GM12891 (cell line): ENCODE data around the gene KRT71.

ENCODE experiments used
- DNase-seq: peaks from one replicate; pipeline ENCODE4 v3.0.0; 2011; ENCODE audit warnings: low spot score; ENCODE audit not compliant: insufficient read length
- FAIRE-seq: peaks from 2 replicates; lab custom pipeline; 2011; peaks lifted over from hg19 to GRCh38; lab: Jason Lieb, UNC
- PAX5 ChIP-seq: IDR thresholded peaks from 2 replicates; pipeline ENCODE4 v1.6.1; 2011; ENCODE audit warnings: low read length, moderate library complexity, mild to moderate bottlenecking; ENCODE audit not compliant: insufficient read depth, severe bottlenecking
- POLR2A ChIP-seq: IDR thresholded peaks from 2 replicates; pipeline ENCODE4 v1.6.1; 2011; ENCODE audit warnings: low read depth, low read length, control low read depth
- POLR2AphosphoS5 ChIP-seq: IDR thresholded peaks from 2 replicates; pipeline ENCODE4 v1.6.1; 2011; ENCODE audit warnings: low read depth, low read length, control low read depth
- POU2F2 ChIP-seq: IDR thresholded peaks from 2 replicates; pipeline ENCODE4 v1.6.1; 2011; ENCODE audit warnings: low read depth, mild to moderate bottlenecking, control low read depth, low read length, moderate library complexity
- SPI1 ChIP-seq: IDR thresholded peaks from 2 replicates; pipeline ENCODE4 v1.6.1; 2011; ENCODE audit warnings: low read depth, low read length, control low read depth
- TAF1 ChIP-seq: IDR thresholded peaks from 2 replicates; pipeline ENCODE4 v1.6.1; 2011; ENCODE audit warnings: low read depth, low read length, control low read depth

KRT71 gene

DNA sequence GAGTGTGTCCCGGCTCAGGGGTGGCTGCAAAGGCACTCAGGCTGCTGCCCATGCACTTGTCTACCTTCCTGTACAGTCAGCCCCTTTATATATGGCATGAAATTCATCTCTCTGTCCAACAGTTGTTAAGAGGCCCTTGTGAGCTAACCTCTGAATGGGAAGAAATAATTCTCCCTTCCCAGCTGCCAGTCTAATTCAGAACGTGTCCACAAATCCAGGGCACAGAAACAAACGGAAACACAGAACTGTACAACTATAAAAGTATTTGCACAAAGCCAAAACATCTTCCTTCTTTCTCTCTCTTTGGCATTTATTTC lies 33.6 kb downstream of the KRT71 start:
- FAIRE-seq (no peak), DNase-seq (no peak)
- TF ChIP-seq POLR2A (no peak), POU2F2 (no peak), SPI1 (no peak), TAF1 (no peak), PAX5 (no peak), POLR2AphosphoS5 (no peak)

DNA sequence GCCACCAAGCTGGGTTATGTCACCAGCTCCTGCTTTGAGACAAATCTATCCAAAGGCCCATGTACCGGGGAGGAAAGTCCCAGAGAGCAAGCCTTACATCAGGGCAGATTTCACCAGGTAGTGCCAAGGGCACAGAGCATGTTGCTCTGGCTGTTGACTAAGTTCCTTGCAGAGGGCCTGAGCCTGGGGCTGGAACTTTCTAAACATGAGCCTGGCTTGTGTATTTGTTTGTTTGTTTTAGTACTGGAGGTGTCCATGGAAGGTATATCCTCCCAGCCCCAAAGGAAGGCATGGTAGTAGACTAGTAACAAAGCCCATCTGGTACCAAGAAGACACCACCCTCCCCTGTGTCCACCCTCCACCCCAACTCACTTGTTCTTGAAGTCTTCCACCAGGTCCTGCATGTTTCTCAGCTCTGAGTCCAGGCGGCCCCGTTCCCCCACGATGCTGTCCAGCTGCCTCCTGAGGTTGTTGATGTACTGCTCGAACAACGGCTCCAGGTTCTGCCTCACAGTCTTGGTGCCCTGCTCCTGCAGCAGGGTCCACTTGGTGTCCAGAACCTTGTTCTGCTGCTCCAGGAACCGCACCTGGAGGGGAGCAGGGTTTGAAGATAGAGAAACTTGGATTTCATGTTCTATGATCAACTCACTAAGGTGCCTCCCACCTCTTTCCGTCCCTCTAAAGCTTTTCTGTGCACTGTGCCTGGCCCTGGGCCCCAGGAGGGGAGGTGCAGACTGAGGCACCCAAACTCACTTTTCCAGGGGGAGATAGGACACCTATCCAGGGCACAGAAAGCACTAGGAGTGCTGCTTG lies 34.2 kb downstream of the KRT71 start:
- TF ChIP-seq PAX5 (no peak), POLR2AphosphoS5 (no peak), POU2F2 (no peak), TAF1 (no peak), SPI1 (no peak), POLR2A (no peak)
- DNase-seq (no peak), FAIRE-seq (no peak)

DNA sequence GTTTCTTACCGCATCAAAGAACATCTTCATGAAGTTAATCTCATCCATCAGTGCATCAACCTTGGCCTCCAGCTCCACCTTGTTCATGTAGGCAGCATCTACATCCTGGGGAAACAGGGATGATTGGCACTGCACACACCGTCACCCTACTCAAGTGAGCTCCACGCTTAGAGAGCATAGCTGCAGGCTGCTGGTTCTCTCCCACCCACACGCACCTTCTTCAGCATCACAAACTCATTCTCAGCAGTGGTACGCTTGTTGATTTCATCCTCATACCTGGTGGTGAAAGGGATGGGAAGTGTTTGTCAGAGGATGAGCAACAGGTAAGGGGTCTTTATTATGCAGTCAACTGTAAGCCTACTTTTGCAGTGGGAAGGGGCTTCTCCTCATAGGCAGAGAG lies 35.1 kb downstream of the KRT71 start:
- no peak for DNase-seq
- TF ChIP-seq POLR2AphosphoS5: no peak
- TF ChIP-seq TAF1: no peak
- TF ChIP-seq SPI1: no peak
- no peak for TF ChIP-seq POLR2A
- no peak for TF ChIP-seq PAX5
- TF ChIP-seq POU2F2: no peak
- FAIRE-seq: no peak

- TF ChIP-seq POLR2AphosphoS5: no peak
- no peak for TF ChIP-seq PAX5
- no peak for TF ChIP-seq TAF1
- no peak for TF ChIP-seq SPI1
- no peak for TF ChIP-seq POLR2A
- TF ChIP-seq POU2F2: no peak
- DNase-seq: no peak
- FAIRE-seq: no peak
Observed at GRCh38 chr12:52517005-52517835, 35.7 kb downstream of the KRT71 start.

GRCh38 chr12:52515927-52516831 lies 36.8 kb downstream of the KRT71 start:
- FAIRE-seq: peak; percentile 43

DNA sequence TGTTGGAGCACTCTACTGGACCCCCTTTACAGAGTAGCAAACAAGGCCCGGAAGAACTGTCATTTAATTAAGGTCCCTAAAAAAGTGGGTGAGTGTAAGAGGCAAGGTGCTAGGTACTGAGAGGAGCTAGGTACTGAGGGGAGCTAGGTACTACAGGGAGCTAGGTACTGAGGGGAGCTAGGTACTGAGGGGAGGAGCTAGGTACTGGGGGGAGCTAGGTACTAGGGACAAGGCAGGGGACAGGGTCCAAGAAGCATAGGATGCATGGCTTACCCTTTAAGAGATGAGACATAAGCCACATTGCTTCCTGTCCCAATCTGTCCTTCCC lies 37.7 kb downstream of the KRT71 start:
- TF ChIP-seq TAF1: no peak
- TF ChIP-seq SPI1: no peak
- TF ChIP-seq PAX5: no peak
- TF ChIP-seq POU2F2: no peak
- no peak for TF ChIP-seq POLR2A
- FAIRE-seq: no peak
- DNase-seq: no peak

More at GRCh38 chr12:52515927-52516831, 36.8 kb downstream of the KRT71 start:
- no peak for DNase-seq
- TF ChIP-seq POLR2AphosphoS5 (no peak), SPI1 (no peak), TAF1 (no peak), POLR2A (no peak), POU2F2 (no peak), PAX5 (no peak)

GRCh38 chr12:52514471-52515318 lies 38.2 kb downstream of the KRT71 start:
- no peak for FAIRE-seq
- no peak for TF ChIP-seq SPI1
- no peak for TF ChIP-seq POU2F2
- no peak for TF ChIP-seq POLR2A
- TF ChIP-seq POLR2AphosphoS5: no peak
- TF ChIP-seq TAF1: no peak
- no peak for TF ChIP-seq PAX5

DNA sequence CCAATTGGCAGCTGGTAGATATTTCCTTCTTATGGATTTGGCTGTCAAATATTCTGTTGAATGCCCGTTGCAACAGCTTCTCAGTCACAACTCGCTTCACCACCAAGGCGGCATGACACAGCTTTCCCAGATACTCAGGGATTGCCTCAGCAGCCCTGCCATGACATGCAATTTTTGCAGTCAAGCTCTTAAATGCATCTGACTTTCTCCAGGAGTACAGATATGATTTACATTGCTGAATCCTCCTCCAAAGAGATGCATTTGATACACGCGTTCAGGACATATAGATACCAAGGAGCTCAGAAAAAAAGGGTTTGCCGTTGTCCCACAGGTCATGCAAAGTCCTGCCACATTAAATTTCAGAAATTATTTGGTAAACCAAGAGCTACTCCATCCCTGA lies 39.2 kb downstream of the KRT71 start:
- FAIRE-seq (no peak), DNase-seq (no peak)
- TF ChIP-seq POLR2AphosphoS5 (no peak), POLR2A (no peak)

More at GRCh38 chr12:52514471-52515318, 38.2 kb downstream of the KRT71 start:
- DNase-seq: no peak

DNA sequence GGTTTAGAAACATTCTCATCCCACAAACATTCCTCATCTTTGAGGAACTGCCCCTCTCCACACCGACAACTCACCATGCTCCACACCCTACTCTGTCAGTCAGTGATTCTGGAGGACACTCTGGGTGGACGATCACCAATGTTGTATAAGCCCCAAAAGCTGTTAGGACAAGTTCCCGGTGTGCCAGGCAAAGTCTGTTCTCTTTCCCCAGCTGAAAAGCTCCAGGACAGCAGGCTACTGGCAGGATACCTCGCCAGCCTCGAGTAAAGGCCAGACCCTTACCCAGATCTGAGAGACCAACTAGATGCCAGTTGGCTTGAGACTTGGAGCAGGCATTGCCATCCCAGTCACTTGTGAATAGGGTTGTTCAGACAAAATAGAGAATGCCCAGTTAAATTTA lies 44.7 kb downstream of the KRT71 start:
- FAIRE-seq (no peak), DNase-seq (no peak)
- TF ChIP-seq TAF1: no peak
- TF ChIP-seq POLR2AphosphoS5: no peak
- no peak for TF ChIP-seq POU2F2
- TF ChIP-seq PAX5: no peak
- no peak for TF ChIP-seq POLR2A
- no peak for TF ChIP-seq SPI1
